BLaER1 (cell line): ENCODE measurements around the gene EMX1.

Source experiments
- H3K27ac ChIP-seq: shearing (Covaris generic); formaldehyde crosslinking; 2 replicates; pipeline ENCODE4 v1.8.1; 2022
- H3K27me3 ChIP-seq: shearing (Covaris generic); formaldehyde crosslinking; 2 replicates; pipeline ENCODE4 v1.8.1; 2022
- H3K36me3 ChIP-seq: shearing (Covaris generic); formaldehyde crosslinking; 2 replicates; pipeline ENCODE4 v1.8.1; 2022
- H3K4me1 ChIP-seq: shearing (Covaris generic); formaldehyde crosslinking; 2 replicates; pipeline ENCODE4 v1.8.1; 2022
- H3K4me2 ChIP-seq: shearing (Covaris generic); formaldehyde crosslinking; 2 replicates; pipeline ENCODE4 v1.8.1; 2022
- H3K4me3 ChIP-seq: shearing (Covaris generic); formaldehyde crosslinking; 2 replicates; pipeline ENCODE4 v1.8.1; 2022
- H3K9ac ChIP-seq: shearing (Covaris generic); formaldehyde crosslinking; 2 replicates; pipeline ENCODE4 v1.8.1; 2022
- H3K9me3 ChIP-seq: shearing (Covaris generic); formaldehyde crosslinking; 2 replicates; pipeline ENCODE4 v1.8.1; 2022
- H4K20me1 ChIP-seq: shearing (Covaris generic); formaldehyde crosslinking; 2 replicates; pipeline ENCODE4 v1.8.1; 2022
- Cebpa-rat ChIP-seq: shearing (Covaris generic); IDR thresholded peaks from 2 replicates; pipeline ENCODE4 v1.8.1; 2022

Gene EMX1

GRCh38 chr2:72937356-72937669 is 20.0 kb downstream of the EMX1 start:
- H3K4me3 ChIP-seq, result no peak overlapping the region; the same call in 1 of the 2 replicates
- peaks cover 96% of the 10 kb centered on the region for H3K4me1 ChIP-seq

GRCh38 chr2:72938455-72938854 is 21.1 kb downstream of the EMX1 start:
- Histone ChIP-seq H3K4me1 (peaks cover 96% of the 10 kb centered on the region), H4K20me1 (peaks cover 6% of the 10 kb centered on the region; the same call in 1 of the 2 replicates)
- TF ChIP-seq Cebpa-rat, result no peak

More at GRCh38 chr2:72937356-72937669, 20.0 kb downstream of the EMX1 start:
- no peaks in the 10 kb centered on the region for H3K36me3 ChIP-seq
- H3K9ac ChIP-seq, result no peak overlapping the region
- H3K27me3 ChIP-seq, result no peaks in the 10 kb centered on the region
- peaks cover 6% of the 10 kb centered on the region; the same call in 1 of the 2 replicates for H4K20me1 ChIP-seq
- no peak for TF ChIP-seq Cebpa-rat
- no peak overlapping the region for H3K27ac ChIP-seq
- H3K4me2 ChIP-seq, result peak overlapping the region; percentile 91
- no peaks in the 10 kb centered on the region for H3K9me3 ChIP-seq

DNA sequence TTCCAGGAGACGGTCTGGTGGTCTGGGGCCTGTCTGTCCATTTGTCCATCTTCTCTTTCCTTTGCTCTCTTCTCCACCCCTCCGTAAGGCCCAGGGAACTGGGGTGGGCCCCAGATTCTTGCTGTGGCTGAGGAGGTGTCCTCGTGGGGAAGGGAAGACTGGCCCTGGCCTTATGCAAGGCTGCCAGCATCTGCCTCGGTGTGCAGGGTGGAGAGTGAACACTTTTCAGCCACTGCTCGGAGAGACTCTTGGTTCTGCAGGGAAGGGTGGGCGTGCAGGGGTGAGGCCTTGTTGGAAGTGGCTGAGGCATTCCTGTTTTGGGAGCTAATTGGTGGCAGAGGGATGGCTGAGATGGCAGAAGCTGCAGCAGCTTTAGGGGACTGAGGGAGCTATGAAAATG is 23.0 kb downstream of the EMX1 start:
- peaks cover 98% of the 10 kb centered on the region for H3K4me1 ChIP-seq
- H3K4me3 ChIP-seq, result peak overlapping the region; percentile 51
- peak overlapping the region; percentile 61 for H3K27ac ChIP-seq
- H3K4me2 ChIP-seq, result peak overlapping the region; percentile 91
- H3K9ac ChIP-seq, result peak overlapping the region; percentile 27; the same call in 1 of the 2 replicates
- H3K36me3 ChIP-seq, result no peaks in the 10 kb centered on the region
- TF ChIP-seq Cebpa-rat, result no peak
- no peaks in the 10 kb centered on the region for H3K9me3 ChIP-seq
- no peaks in the 10 kb centered on the region for H3K27me3 ChIP-seq
- H4K20me1 ChIP-seq, result peaks cover 6% of the 10 kb centered on the region; the same call in 1 of the 2 replicates

More at GRCh38 chr2:72938455-72938854, 21.1 kb downstream of the EMX1 start:
- Histone ChIP-seq H3K9ac (no peak overlapping the region), H3K27ac (no peak overlapping the region), H3K4me2 (peak overlapping the region; percentile 91), H3K9me3 (no peaks in the 10 kb centered on the region), H3K27me3 (no peaks in the 10 kb centered on the region), H3K36me3 (no peaks in the 10 kb centered on the region), H3K4me3 (no peak overlapping the region)

DNA sequence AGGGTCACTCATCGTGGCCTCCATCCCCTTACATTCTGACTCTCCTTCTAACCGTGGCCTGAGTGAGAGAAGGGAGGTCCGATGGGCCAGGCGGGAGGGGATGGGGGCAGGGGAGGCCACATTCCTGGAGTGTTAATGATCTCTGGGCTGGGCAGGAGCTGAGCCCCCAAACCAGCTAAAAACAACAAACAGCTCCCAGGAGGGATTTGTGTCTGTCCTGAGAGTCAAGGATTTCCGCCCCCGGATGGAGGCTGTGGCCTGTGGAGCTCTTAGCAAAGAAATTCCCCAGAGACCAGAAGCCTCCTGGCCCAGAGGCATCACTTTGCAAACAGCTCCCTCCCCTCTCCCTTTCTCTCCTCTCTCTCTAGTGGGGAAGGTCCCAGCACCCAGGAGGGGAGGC is 23.5 kb downstream of the EMX1 start:
- no peaks in the 10 kb centered on the region for H3K9me3 ChIP-seq

GRCh38 chr2:72942293-72942692 is 25.0 kb downstream of the EMX1 start:
- no peak for TF ChIP-seq Cebpa-rat
- Histone ChIP-seq H3K9me3 (no peaks in the 10 kb centered on the region), H3K36me3 (no peaks in the 10 kb centered on the region), H3K27me3 (no peaks in the 10 kb centered on the region), H3K4me2 (peak overlapping the region; percentile 91), H3K4me1 (peaks cover 78% of the 10 kb centered on the region), H4K20me1 (peaks cover 6% of the 10 kb centered on the region; the same call in 1 of the 2 replicates), H3K4me3 (no peak overlapping the region), H3K27ac (peak overlapping the region; percentile 61; the same call in 1 of the 2 replicates), H3K9ac (0 out of 2 replicates have a peak overlapping the region, but pooled peaks have one; percentile 27)

More for the DNA sequence above, 23.5 kb downstream of the EMX1 start:
- Histone ChIP-seq H3K36me3 (no peaks in the 10 kb centered on the region), H3K9ac (peak overlapping the region; percentile 27; the same call in 1 of the 2 replicates), H3K27ac (peak overlapping the region; percentile 61), H3K4me3 (peak overlapping the region; percentile 51), H3K4me2 (peak overlapping the region; percentile 91), H4K20me1 (peaks cover 6% of the 10 kb centered on the region; the same call in 1 of the 2 replicates), H3K4me1 (peaks cover 93% of the 10 kb centered on the region), H3K27me3 (no peaks in the 10 kb centered on the region)
- TF ChIP-seq Cebpa-rat, result no peak

DNA sequence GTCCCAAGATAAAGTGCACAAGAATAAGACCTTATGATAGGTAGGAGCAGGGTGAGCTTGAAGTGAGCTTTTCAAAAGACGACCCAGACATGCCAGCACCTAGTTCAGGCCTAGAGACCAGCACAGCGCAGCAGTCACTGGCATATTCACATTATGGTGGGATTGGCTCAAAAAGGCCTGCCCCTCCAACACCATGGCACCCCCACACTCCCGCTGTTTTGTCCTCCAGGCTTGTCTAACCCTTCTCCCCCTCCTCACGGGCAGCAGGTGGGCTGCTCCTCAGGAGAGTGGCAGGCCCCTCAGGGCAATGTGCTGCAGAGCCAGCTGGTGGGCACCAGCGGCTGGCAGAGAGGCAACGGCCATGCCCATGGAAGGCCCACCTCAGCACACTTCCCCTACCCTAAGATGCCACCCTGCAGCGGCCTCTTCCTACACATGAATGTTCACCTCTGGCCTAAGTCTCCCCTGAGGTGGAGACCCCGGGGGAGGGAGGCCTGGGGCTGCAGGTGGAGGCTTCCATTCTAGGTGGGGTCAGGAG is 25.6 kb downstream of the EMX1 start:
- no peak overlapping the region for H3K9ac ChIP-seq
- H4K20me1 ChIP-seq, result peaks cover 6% of the 10 kb centered on the region; the same call in 1 of the 2 replicates
- no peak overlapping the region for H3K4me3 ChIP-seq
- TF ChIP-seq Cebpa-rat, result no peak
- H3K27me3 ChIP-seq, result no peaks in the 10 kb centered on the region
- H3K27ac ChIP-seq, result 0 out of 2 replicates have a peak overlapping the region, but pooled peaks have one; percentile 26
- no peaks in the 10 kb centered on the region for H3K9me3 ChIP-seq
- peak overlapping the region; percentile 91 for H3K4me2 ChIP-seq
- H3K4me1 ChIP-seq, result peaks cover 72% of the 10 kb centered on the region
- H3K36me3 ChIP-seq, result no peaks in the 10 kb centered on the region

DNA sequence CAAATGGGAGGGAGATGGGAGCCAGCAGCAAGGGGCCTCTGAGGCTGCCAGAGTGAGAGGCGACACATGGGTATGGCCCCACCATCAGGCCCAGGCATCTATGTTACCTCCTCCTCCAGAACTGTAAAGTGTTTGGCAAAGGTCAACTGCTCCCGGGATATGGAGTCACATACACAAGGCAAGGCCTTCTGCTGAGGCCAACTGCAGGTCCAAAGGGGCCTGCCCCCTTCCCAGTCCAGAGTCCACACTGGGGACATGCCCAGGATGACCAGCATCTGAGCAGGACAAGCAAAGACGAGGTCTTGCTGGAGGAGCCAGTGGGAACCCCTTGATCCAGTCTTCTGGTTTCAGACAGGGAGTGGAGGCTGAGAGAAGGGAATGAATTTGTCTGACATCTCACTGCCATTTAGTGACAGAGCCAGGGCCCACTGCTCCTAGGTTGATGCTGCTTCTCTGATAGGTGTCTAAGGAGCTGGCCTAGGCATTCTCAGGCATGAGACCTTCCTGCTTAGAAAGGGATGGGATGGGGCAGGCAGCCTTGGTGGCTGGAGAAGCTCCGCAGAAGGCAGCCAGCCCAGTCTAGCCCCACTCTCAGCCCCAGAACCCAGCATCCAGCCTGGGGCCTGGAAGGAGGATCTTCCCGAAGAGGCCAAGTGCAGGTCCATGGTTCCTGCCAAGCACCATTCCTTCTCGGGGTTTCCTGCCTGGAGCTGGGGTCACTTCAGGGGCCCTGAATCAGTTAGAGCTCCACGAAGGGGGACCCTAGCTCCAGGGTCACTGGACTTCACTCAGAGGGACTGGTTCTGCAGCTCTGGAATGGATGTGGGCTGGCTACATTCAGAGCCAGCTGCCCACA is 26.4 kb downstream of the EMX1 start:
- Histone ChIP-seq H3K4me1 (peaks cover 67% of the 10 kb centered on the region), H3K36me3 (no peaks in the 10 kb centered on the region), H3K27ac (0 out of 2 replicates have a peak overlapping the region, but pooled peaks have one; percentile 18), H3K9me3 (no peaks in the 10 kb centered on the region), H4K20me1 (peaks cover 6% of the 10 kb centered on the region; the same call in 1 of the 2 replicates), H3K4me3 (no peak overlapping the region), H3K27me3 (no peaks in the 10 kb centered on the region), H3K4me2 (peak overlapping the region; percentile 91), H3K9ac (no peak overlapping the region)
- TF ChIP-seq Cebpa-rat, result no peak

DNA sequence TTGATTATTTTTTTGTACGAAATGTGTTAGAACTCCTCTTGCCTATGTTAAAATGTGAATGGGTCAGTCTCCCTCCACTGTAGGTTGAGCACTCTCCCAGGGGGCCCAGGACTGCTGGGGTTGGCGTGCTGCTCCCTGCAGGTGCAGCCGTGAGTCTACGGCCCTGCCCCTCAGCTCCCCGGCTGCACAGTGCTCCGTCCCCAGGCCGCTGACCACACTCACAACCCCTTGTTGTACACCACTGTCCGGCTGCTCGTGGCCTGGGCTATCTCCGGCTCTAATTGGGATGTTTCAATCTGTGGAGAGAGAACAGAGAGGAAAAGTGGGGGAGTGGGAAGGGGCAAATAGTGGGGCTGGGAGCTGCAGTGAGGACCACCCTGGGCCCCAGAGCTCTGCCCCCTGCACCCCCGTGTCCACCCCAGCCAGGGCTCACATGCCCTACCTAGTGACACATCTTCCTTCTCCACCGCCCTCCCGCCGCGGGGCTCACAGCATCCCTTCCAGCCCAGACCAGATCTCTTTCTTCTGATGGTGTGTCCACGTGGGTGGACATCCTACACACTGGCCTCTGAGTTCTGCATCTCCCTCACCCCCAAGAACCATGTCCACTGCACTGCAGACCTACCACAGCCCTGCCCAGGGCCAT is 27.6 kb downstream of the EMX1 start:
- H3K36me3 ChIP-seq, result no peaks in the 10 kb centered on the region
- no peaks in the 10 kb centered on the region for H3K27me3 ChIP-seq
- peaks cover 6% of the 10 kb centered on the region; the same call in 1 of the 2 replicates for H4K20me1 ChIP-seq
- H3K27ac ChIP-seq, result 0 out of 2 replicates have a peak overlapping the region, but pooled peaks have one; percentile 4
- H3K4me1 ChIP-seq, result peaks cover 60% of the 10 kb centered on the region
- peak overlapping the region; percentile 40 for H3K4me2 ChIP-seq
- H3K4me3 ChIP-seq, result no peak overlapping the region
- TF ChIP-seq Cebpa-rat, result no peak
- H3K9ac ChIP-seq, result no peak overlapping the region
- no peaks in the 10 kb centered on the region for H3K9me3 ChIP-seq

- Histone ChIP-seq H3K4me1 (peaks cover 54% of the 10 kb centered on the region), H3K4me2 (no peak overlapping the region), H3K27ac (no peak overlapping the region), H3K9ac (no peak overlapping the region), H3K36me3 (no peaks in the 10 kb centered on the region), H4K20me1 (peaks cover 6% of the 10 kb centered on the region; the same call in 1 of the 2 replicates), H3K9me3 (no peaks in the 10 kb centered on the region), H3K27me3 (no peaks in the 10 kb centered on the region), H3K4me3 (no peak overlapping the region)
- no peak for TF ChIP-seq Cebpa-rat
Measured at GRCh38 chr2:72945450-72946019, 28.2 kb downstream of the EMX1 start.
